Measurements from ENCODE around the gene PGBD4.

The PGBD4 gene

GRCh38 chr15:34101366-34102174 lies at the start of gene PGBD4, which contains the start of gene EMC7:
PGBD4 (plus strand) TSS chr15:34102083; CDS start chr15:34102532, 449 bp downstream.
EMC7 (minus strand) TSS chr15:34101862; CDS start chr15:34101839, 23 bp downstream.
- DNase-seq: peak; percentile 83

- no peak for DNase-seq
These were observed 47.7 kb upstream of the PGBD4 start for GRCh38 chr15:34054081-34054707.

- no peak for DNase-seq
These were observed 45.9 kb upstream of the PGBD4 start for GRCh38 chr15:34055868-34056595.

- no peak for DNase-seq
These were observed 45.0 kb upstream of the PGBD4 start for GRCh38 chr15:34056911-34057310.

GRCh38 chr15:34059476-34059875 lies 42.4 kb upstream of the PGBD4 start:
- no peak for DNase-seq

- no peak for DNase-seq
These were observed 41.9 kb upstream of the PGBD4 start for GRCh38 chr15:34059946-34060345.

GRCh38 chr15:34064438-34064837 lies 37.4 kb upstream of the PGBD4 start:
- DNase-seq: no peak

GRCh38 chr15:34065261-34065660 lies 36.6 kb upstream of the PGBD4 start:
- no peak for DNase-seq

- DNase-seq: no peak
These were observed 35.9 kb upstream of the PGBD4 start for GRCh38 chr15:34065941-34066340.

GRCh38 chr15:34070003-34070402 lies 31.9 kb upstream of the PGBD4 start:
- DNase-seq: no peak

- DNase-seq: no peak
These were observed 25.1 kb upstream of the PGBD4 start for GRCh38 chr15:34076785-34077184.

GRCh38 chr15:34078900-34079299 lies 23.0 kb upstream of the PGBD4 start:
- DNase-seq: no peak

- DNase-seq: no peak
These were observed 22.0 kb upstream of the PGBD4 start for GRCh38 chr15:34079904-34080303.

- no peak for DNase-seq
These were observed 17.8 kb upstream of the PGBD4 start for GRCh38 chr15:34084086-34084485.

GRCh38 chr15:34085746-34086145 lies 16.1 kb upstream of the PGBD4 start:
- no peak for DNase-seq

- no peak for DNase-seq
These were observed 2.0 kb upstream of the PGBD4 start for GRCh38 chr15:34099914-34100313.

GRCh38 chr15:34102175-34102925 lies 467 bp downstream of the PGBD4 start:
- no peak for DNase-seq

GRCh38 chr15:34106423-34106822 lies 4.5 kb downstream of the PGBD4 start:
- DNase-seq: no peak

GRCh38 chr15:34107315-34107714 lies 5.4 kb downstream of the PGBD4 start:
- DNase-seq: no peak

GRCh38 chr15:34109797-34110663 lies 8.1 kb downstream of the PGBD4 start:
- no peak for DNase-seq

- no peak for DNase-seq
These were observed 9.6 kb downstream of the PGBD4 start for GRCh38 chr15:34111488-34111887.

- DNase-seq: no peak
These were observed 12.3 kb downstream of the PGBD4 start for GRCh38 chr15:34114215-34114614.

All from NCI-H2107 (cell line).